GM21576 (cell line): ENCODE data around the gene NRCAM.
"Not testable (repeated sequence)": the region's sequence is repeated elsewhere in the genome, so short reads cannot be mapped to it uniquely, and the experiment has no call there.

Source experiments
- ATAC-seq: cut with Tn5 transposase; IDR thresholded peaks from one replicate; pipeline ENCODE4 v1.9.1; 2021; ENCODE audit warnings: mild to moderate bottlenecking, moderate library complexity; ENCODE audit not compliant: unreplicated experiment

Gene NRCAM

GRCh38 chr7:108360058-108360800 lies 96.0 kb downstream of the NRCAM start:
- no peak for ATAC-seq

GRCh38 chr7:108358553-108358952 lies 97.7 kb downstream of the NRCAM start:
- ATAC-seq: no peak

GRCh38 chr7:108351729-108352131 lies 104.5 kb downstream of the NRCAM start:
- no peak for ATAC-seq

GRCh38 chr7:108348913-108349312 lies 107.3 kb downstream of the NRCAM start:
- no peak for ATAC-seq

GRCh38 chr7:108347616-108348015 lies 108.6 kb downstream of the NRCAM start:
- no peak for ATAC-seq

GRCh38 chr7:108345710-108346336 lies 110.4 kb downstream of the NRCAM start:
- no peak for ATAC-seq

- ATAC-seq: no peak
Observed at GRCh38 chr7:108340856-108341411, 115.3 kb downstream of the NRCAM start.

GRCh38 chr7:108340406-108340805 lies 115.8 kb downstream of the NRCAM start:
- not testable (repeated sequence) for ATAC-seq

GRCh38 chr7:108335269-108335918 lies 120.8 kb downstream of the NRCAM start:
- ATAC-seq: no peak

- ATAC-seq: no peak
Observed at GRCh38 chr7:108332937-108333336, 123.3 kb downstream of the NRCAM start.

- ATAC-seq: no peak
Observed at GRCh38 chr7:108331971-108332370, 124.3 kb downstream of the NRCAM start.

GRCh38 chr7:108330227-108330626 lies 126.0 kb downstream of the NRCAM start:
- ATAC-seq: no peak

GRCh38 chr7:108329514-108329913 lies 126.7 kb downstream of the NRCAM start:
- no peak for ATAC-seq

GRCh38 chr7:108328174-108328651 lies 128.0 kb downstream of the NRCAM start:
- peak; percentile 79 for ATAC-seq

- ATAC-seq: peak; percentile 41
Observed at GRCh38 chr7:108327353-108327752, 128.9 kb downstream of the NRCAM start.

GRCh38 chr7:108326938-108327337 lies 129.3 kb downstream of the NRCAM start:
- ATAC-seq: no peak

- ATAC-seq: no peak
Observed at GRCh38 chr7:108324053-108325038, 131.9 kb downstream of the NRCAM start.

GRCh38 chr7:108322925-108323832 lies 133.1 kb downstream of the NRCAM start:
- no peak for ATAC-seq

- ATAC-seq: no peak
Observed at GRCh38 chr7:108322046-108322445, 134.2 kb downstream of the NRCAM start.
